Suprapubic skin (tissue), 3 donors: ENCODE measurements around the gene CCR4.

Experiments
- EP300 ChIP-seq: sonication (generic); formaldehyde crosslinking; IDR thresholded peaks from one replicate; pipeline ENCODE4 v1.6.1; 2017; ENCODE audit warnings: antibody characterized with exemption
- POLR2A ChIP-seq, 2 donors: fragments of 450-650 bp; IDR thresholded peaks; one replicate each; pipeline ENCODE4 v1.6.1; 2017; ENCODE audit warnings: antibody characterized with exemption in 2 of 2, mild to moderate bottlenecking in 2 of 2, moderate library complexity in 2 of 2
- TF ChIP-seq, protein P1 (sequence below), 2 donors: fragments of 200-600 bp in 1 of 2; fragments of 450-650 bp in 1 of 2; sonication (generic) in 1 of 2; IDR thresholded peaks; one replicate each; pipeline ENCODE4 v1.5.1; 2016 to 2019; ENCODE audit warnings: antibody characterized with exemption in 2 of 2, mild to moderate bottlenecking in 1 of 2, moderate library complexity in 1 of 2

GRCh38 chr3:32996755-32997091 lies 45.3 kb downstream of the CCR4 start:
- TF ChIP-seq, protein P1, sequence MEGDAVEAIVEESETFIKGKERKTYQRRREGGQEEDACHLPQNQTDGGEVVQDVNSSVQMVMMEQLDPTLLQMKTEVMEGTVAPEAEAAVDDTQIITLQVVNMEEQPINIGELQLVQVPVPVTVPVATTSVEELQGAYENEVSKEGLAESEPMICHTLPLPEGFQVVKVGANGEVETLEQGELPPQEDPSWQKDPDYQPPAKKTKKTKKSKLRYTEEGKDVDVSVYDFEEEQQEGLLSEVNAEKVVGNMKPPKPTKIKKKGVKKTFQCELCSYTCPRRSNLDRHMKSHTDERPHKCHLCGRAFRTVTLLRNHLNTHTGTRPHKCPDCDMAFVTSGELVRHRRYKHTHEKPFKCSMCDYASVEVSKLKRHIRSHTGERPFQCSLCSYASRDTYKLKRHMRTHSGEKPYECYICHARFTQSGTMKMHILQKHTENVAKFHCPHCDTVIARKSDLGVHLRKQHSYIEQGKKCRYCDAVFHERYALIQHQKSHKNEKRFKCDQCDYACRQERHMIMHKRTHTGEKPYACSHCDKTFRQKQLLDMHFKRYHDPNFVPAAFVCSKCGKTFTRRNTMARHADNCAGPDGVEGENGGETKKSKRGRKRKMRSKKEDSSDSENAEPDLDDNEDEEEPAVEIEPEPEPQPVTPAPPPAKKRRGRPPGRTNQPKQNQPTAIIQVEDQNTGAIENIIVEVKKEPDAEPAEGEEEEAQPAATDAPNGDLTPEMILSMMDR (IDR thresholded peaks at IDR 0.05) = no peak
- TF ChIP-seq POLR2A (IDR thresholded peaks at IDR 0.05) (no peak), EP300 (no peak)
